ENCODE results near the gene CYP4F8. TPM values are rescaled to one million over a fixed set of nuclear protein-coding genes. Genes with fewer than 3 reads are reported as not detected.

The CYP4F8 gene
- total and polyA plus RNA-seq, 2 experiments from 2014 or later, result not detected

GRCh38 chr19:15629003-15629880, 14.2 kb downstream of the CYP4F8 start:
- no peak overlapping the region for H3K4me2 ChIP-seq (ENCODE audit: unreplicated experiment)
- no peak overlapping the region for H3K9ac ChIP-seq
- no peaks in the 10 kb centered on the region for H3K36me3 ChIP-seq (ENCODE audit: low read depth)
- 0 to 1% methylated on average over 25 of the region's 25 CpGs for WGBS, 2 experiments (ENCODE audit: low coverage in 1 of 2, low lambda C conversion rate in 2 of 2, missing lambda C conversion rate in 2 of 2)
- H3F3A ChIP-seq (ENCODE audit: insufficient read depth), result no peaks in the 10 kb centered on the region
- H3K4me3 ChIP-seq, result no peak overlapping the region
- no peak overlapping the region for H3K27ac ChIP-seq
- no peaks in the 10 kb centered on the region for H3K79me2 ChIP-seq (ENCODE audit: insufficient read depth)
- in situ Hi-C loops (cut with MboI), result loop anchor here (25.0 kb wide), 2 partner anchors 558 to 758 kb away; partner anchors contain the start of genes AP1M1 and FAM32A
- TF ChIP-seq EZH2phosphoT487 (IDR thresholded peaks at IDR 0.05; ENCODE audit: insufficient read depth, low read depth) (no peak), EZH2 (IDR thresholded peaks at IDR 0.05; ENCODE audit: insufficient read depth, poor library complexity, severe bottlenecking) (no peak)
- no peaks in the 10 kb centered on the region for H3K9me3 ChIP-seq (ENCODE audit: low read depth)
- H3K9me2 ChIP-seq (ENCODE audit: insufficient read depth), result no peaks in the 10 kb centered on the region
- H3K4me1 ChIP-seq (ENCODE audit: insufficient read depth), result no peaks in the 10 kb centered on the region
- H3K27me3 ChIP-seq (replicated peaks; ENCODE audit: insufficient read depth), result no peaks in the 10 kb centered on the region
- peak; percentile 69 for DNase-seq
- no peak overlapping the region for H2AFZ ChIP-seq
- no peaks in the 10 kb centered on the region for H4K20me1 ChIP-seq (ENCODE audit: insufficient read depth)

GRCh38 chr19:15631817-15632216, 16.8 kb downstream of the CYP4F8 start:
- no peaks in the 10 kb centered on the region for H3F3A ChIP-seq (ENCODE audit: insufficient read depth)
- no peaks in the 10 kb centered on the region for H3K9me2 ChIP-seq (ENCODE audit: insufficient read depth)
- no peak overlapping the region for H3K4me2 ChIP-seq (ENCODE audit: unreplicated experiment)
- H3K27ac ChIP-seq, result no peak overlapping the region
- no peaks in the 10 kb centered on the region for H3K36me3 ChIP-seq (ENCODE audit: low read depth)
- in situ Hi-C loops (cut with MboI), result loop anchor here (25.0 kb wide), 2 partner anchors 555 to 755 kb away; partner anchors contain the start of genes AP1M1 and FAM32A
- H2AFZ ChIP-seq, result no peak overlapping the region
- H3K9ac ChIP-seq, result no peak overlapping the region
- no peaks in the 10 kb centered on the region for H3K9me3 ChIP-seq (ENCODE audit: low read depth)
- TF ChIP-seq EZH2phosphoT487 (IDR thresholded peaks at IDR 0.05; ENCODE audit: insufficient read depth, low read depth) (no peak), EZH2 (IDR thresholded peaks at IDR 0.05; ENCODE audit: insufficient read depth, poor library complexity, severe bottlenecking) (no peak)
- H4K20me1 ChIP-seq (ENCODE audit: insufficient read depth), result no peaks in the 10 kb centered on the region
- H3K4me1 ChIP-seq (ENCODE audit: insufficient read depth), result no peaks in the 10 kb centered on the region
- no peaks in the 10 kb centered on the region for H3K27me3 ChIP-seq (replicated peaks; ENCODE audit: insufficient read depth)
- H3K79me2 ChIP-seq (ENCODE audit: insufficient read depth), result no peaks in the 10 kb centered on the region
- peak; percentile 48 for DNase-seq
- WGBS, 2 experiments (ENCODE audit: low coverage in 1 of 2, low lambda C conversion rate in 2 of 2, missing lambda C conversion rate in 2 of 2), result 2 to 4% methylated on average over 4 to 8 of the region's 9 CpGs
- no peak overlapping the region for H3K4me3 ChIP-seq

- H3K79me2 ChIP-seq (ENCODE audit: insufficient read depth), result no peaks in the 10 kb centered on the region
- no peaks in the 10 kb centered on the region for H4K20me1 ChIP-seq (ENCODE audit: insufficient read depth)
- no peaks in the 10 kb centered on the region for H3K9me2 ChIP-seq (ENCODE audit: insufficient read depth)
- H3K9ac ChIP-seq, result no peak overlapping the region
- no peak for DNase-seq
- peaks cover 3% of the 10 kb centered on the region; the same call in 1 of the 2 replicates for H3K27me3 ChIP-seq (replicated peaks; ENCODE audit: insufficient read depth)
- 21 to 26% methylated on average over 5 of the region's 5 CpGs for WGBS, 2 experiments (ENCODE audit: low coverage in 1 of 2, low lambda C conversion rate in 2 of 2, missing lambda C conversion rate in 2 of 2)
- in situ Hi-C loops (cut with MboI), result loop anchor here (25.0 kb wide), 2 partner anchors 554 to 754 kb away; partner anchors contain the start of genes AP1M1 and FAM32A
- H2AFZ ChIP-seq, result no peak overlapping the region
- H3K36me3 ChIP-seq (ENCODE audit: low read depth), result no peaks in the 10 kb centered on the region
- no peak overlapping the region for H3K27ac ChIP-seq
- no peaks in the 10 kb centered on the region for H3K9me3 ChIP-seq (ENCODE audit: low read depth)
- H3K4me1 ChIP-seq (ENCODE audit: insufficient read depth), result no peaks in the 10 kb centered on the region
- H3K4me2 ChIP-seq (ENCODE audit: unreplicated experiment), result no peak overlapping the region
- H3F3A ChIP-seq (ENCODE audit: insufficient read depth), result no peaks in the 10 kb centered on the region
- TF ChIP-seq EZH2phosphoT487 (IDR thresholded peaks at IDR 0.05; ENCODE audit: insufficient read depth, low read depth), result no peak
- TF ChIP-seq EZH2 (IDR thresholded peaks at IDR 0.05; ENCODE audit: insufficient read depth, poor library complexity, severe bottlenecking), result no peak
- no peak overlapping the region for H3K4me3 ChIP-seq
Observed at GRCh38 chr19:15633082-15633835, 18.2 kb downstream of the CYP4F8 start.

GRCh38 chr19:15634105-15634504, 19.1 kb downstream of the CYP4F8 start:
- no peaks in the 10 kb centered on the region for H3F3A ChIP-seq (ENCODE audit: insufficient read depth)
- no peak for DNase-seq
- 18 to 23% methylated on average over 3 of the region's 3 CpGs for WGBS, 2 experiments (ENCODE audit: low coverage in 1 of 2, low lambda C conversion rate in 2 of 2, missing lambda C conversion rate in 2 of 2)
- H2AFZ ChIP-seq, result no peak overlapping the region
- H3K27ac ChIP-seq, result no peak overlapping the region
- H3K36me3 ChIP-seq (ENCODE audit: low read depth), result no peaks in the 10 kb centered on the region
- TF ChIP-seq EZH2 (IDR thresholded peaks at IDR 0.05; ENCODE audit: insufficient read depth, poor library complexity, severe bottlenecking) (no peak), EZH2phosphoT487 (IDR thresholded peaks at IDR 0.05; ENCODE audit: insufficient read depth, low read depth) (no peak)
- H3K4me3 ChIP-seq, result no peak overlapping the region
- H3K4me1 ChIP-seq (ENCODE audit: insufficient read depth), result no peaks in the 10 kb centered on the region
- H3K27me3 ChIP-seq (replicated peaks; ENCODE audit: insufficient read depth), result peaks cover 3% of the 10 kb centered on the region; the same call in 1 of the 2 replicates
- in situ Hi-C loops (cut with MboI), result loop anchor here (25.0 kb wide), 2 partner anchors 553 to 753 kb away; partner anchors contain the start of genes AP1M1 and FAM32A
- H3K4me2 ChIP-seq (ENCODE audit: unreplicated experiment), result no peak overlapping the region
- no peaks in the 10 kb centered on the region for H3K79me2 ChIP-seq (ENCODE audit: insufficient read depth)
- no peak overlapping the region for H3K9ac ChIP-seq
- H4K20me1 ChIP-seq (ENCODE audit: insufficient read depth), result no peaks in the 10 kb centered on the region
- H3K9me2 ChIP-seq (ENCODE audit: insufficient read depth), result no peaks in the 10 kb centered on the region
- H3K9me3 ChIP-seq (ENCODE audit: low read depth), result no peaks in the 10 kb centered on the region
